22Rv1 (cell line): Measurements from ENCODE around the gene CTNND2.

Experiments used
- H3K27ac ChIP-seq: fragments of 450-650 bp; 2 replicates; pipeline ENCODE4 v1.5.1; 2017
- ZFX ChIP-seq: fragments of 450-650 bp; IDR thresholded peaks from 2 replicates; pipeline ENCODE4 v1.6.1; 2017; ENCODE audit warnings: antibody characterized with exemption, borderline replicate concordance
- TF ChIP-seq, protein P1 (sequence below): fragments of 450-650 bp; IDR thresholded peaks from 2 replicates; pipeline ENCODE4 v1.5.1; 2017; ENCODE audit warnings: mild to moderate bottlenecking

Gene CTNND2

DNA sequence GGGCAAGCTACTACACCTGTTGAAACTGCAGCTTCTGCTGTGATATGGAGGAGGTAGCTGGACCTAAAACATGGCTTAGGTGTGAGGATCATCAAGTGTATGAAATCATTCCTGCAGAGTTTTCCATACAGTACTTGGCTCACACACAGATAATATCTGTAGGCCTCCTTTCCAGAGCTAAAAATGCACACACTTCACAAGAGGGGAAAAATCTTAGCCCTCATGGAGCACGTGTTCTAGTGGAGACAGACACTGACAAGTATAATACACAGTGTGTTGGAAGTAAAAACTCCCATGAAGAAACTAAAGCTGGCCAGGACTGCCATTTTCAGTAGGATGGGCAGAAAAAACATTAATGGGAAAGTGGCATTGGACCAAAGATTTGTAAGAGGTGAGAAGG is 216.7 kb downstream of the CTNND2 start:
- no peak overlapping the region for H3K27ac ChIP-seq
- TF ChIP-seq, protein P1, sequence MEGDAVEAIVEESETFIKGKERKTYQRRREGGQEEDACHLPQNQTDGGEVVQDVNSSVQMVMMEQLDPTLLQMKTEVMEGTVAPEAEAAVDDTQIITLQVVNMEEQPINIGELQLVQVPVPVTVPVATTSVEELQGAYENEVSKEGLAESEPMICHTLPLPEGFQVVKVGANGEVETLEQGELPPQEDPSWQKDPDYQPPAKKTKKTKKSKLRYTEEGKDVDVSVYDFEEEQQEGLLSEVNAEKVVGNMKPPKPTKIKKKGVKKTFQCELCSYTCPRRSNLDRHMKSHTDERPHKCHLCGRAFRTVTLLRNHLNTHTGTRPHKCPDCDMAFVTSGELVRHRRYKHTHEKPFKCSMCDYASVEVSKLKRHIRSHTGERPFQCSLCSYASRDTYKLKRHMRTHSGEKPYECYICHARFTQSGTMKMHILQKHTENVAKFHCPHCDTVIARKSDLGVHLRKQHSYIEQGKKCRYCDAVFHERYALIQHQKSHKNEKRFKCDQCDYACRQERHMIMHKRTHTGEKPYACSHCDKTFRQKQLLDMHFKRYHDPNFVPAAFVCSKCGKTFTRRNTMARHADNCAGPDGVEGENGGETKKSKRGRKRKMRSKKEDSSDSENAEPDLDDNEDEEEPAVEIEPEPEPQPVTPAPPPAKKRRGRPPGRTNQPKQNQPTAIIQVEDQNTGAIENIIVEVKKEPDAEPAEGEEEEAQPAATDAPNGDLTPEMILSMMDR = no peak

DNA sequence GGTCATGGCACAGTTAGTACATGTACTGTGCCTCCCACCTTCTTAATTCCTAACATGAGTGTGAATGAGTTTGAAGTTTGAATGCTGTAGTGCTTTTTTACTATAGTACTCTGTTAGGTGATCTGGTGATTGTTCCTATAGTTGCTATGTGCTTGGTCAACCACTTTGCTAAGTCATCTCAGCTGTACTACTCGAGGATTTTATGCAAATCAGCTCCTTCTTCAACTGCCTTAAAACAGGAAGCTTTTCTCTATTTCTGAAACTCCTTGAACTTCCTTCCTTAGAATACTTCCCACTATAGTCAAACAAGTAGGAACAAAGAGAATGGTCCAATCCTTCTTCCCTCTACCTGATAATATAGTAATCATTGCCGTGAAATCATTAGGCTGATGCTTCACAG is 219.6 kb downstream of the CTNND2 start:
- H3K27ac ChIP-seq = no peak overlapping the region
- no peak for TF ChIP-seq ZFX
- TF ChIP-seq, protein P1 = no peak

DNA sequence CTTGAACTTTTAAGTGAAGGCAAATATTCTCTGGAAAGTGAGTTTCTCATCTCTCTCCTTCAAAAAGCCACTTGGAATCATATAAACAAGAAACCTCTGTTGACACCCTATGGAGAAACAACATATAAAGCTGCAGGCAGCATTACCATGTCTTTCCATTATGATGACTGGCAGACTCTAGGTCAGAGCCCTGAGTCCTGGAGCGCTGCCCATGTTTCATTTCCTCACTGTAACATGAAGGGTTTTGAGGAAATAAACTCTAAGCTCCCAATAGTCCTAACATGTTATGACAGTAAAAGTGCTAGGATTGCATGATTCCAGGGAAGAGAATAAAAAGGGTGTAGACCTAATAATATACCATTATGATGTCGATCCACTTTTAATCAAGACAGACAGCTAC is 220.6 kb downstream of the CTNND2 start:
- TF ChIP-seq, protein P1 = no peak
- TF ChIP-seq ZFX = no peak
- H3K27ac ChIP-seq = no peak overlapping the region

DNA sequence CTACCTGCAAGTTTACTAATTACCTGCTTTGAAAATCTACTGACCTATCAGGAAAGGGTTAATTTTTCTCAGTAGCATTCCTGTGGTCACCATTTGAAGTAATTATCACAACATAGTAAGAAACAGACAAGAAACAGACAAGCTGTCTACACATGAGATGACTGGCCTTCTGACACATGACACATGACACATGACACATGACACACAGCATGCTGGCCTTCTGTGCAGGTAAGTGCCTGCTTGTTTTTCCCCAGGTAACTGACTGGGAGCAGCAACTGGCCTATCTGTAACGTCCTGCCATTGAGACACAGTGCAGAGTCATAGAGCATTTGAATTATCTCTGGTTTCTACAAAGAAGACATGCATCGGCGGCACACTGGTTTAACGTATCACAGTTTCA is 222.4 kb downstream of the CTNND2 start:
- H3K27ac ChIP-seq = no peak overlapping the region
- no peak for TF ChIP-seq ZFX
- TF ChIP-seq, protein P1 = no peak

DNA sequence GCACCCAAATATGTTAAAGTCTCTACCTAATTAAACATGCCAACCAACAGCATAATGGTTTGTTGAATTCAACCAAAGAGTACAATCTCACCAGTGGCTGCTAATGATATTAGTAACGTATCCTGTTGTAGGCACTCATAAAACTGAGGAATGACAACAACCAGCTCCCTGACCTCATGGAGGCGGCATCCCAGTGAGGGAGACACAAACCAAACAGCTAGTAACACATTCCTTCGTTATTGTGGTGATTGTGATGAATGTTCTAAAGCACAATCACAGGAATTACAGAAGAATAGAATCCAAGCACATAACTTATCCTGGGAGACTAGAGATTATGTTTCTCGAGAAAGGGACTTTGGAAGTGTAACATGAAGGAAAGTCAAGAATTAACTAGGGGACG is 224.6 kb downstream of the CTNND2 start:
- no peak overlapping the region for H3K27ac ChIP-seq
- no peak for TF ChIP-seq ZFX
- TF ChIP-seq, protein P1 = no peak

DNA sequence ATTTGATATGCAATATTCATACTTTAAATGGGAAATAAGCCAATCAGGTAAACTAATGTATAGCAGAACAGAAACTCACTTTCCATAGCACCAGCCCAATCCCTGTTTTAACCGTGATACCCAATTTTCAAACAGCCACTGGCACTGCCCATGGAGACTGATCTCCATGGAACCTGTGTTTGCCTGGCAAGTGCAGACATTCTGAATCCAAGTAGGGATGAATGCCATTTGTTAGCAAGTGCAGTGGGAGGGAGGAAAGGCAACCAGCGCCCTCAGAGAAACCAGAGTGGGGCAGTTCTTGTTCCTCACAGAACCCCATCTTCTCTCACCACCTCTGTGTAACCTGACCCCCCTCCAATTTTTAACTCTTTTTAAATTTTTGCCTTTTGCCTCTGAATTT is 229.1 kb downstream of the CTNND2 start:
- TF ChIP-seq ZFX = no peak
- TF ChIP-seq, protein P1 = no peak
- H3K27ac ChIP-seq = no peak overlapping the region

DNA sequence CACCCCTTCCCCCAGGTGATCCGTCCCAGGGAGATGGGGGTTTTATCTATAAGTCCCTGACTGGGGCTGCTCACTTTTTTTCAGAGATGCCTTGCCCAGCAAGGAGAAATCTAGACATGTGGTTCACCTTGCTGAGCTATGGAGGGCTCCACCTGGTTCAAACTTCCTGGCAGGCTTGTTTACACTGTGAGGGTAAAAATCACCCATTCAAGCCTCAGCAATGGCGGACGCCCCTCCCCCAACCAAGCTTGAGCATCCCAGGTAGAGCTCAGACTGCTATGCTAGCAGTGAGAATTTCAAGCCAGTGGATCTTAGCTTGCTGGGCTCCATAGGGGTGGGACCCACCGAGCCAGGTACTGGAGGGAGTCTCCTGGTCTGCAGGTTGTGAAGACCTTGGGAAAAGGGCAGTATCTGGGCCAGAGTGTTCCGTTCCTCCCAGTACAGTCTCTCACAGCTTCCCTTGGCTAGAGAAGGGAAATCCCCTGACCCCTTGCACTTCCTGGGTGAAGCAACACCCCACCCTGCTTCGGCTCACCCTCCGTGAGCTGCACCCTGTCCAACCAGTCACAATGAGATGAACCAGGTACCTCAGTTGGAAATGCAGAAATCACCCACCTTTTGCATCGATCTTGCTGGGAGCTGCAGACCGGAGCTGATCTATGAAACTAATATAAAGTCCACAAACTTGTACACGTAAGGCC is 231.7 kb downstream of the CTNND2 start:
- H3K27ac ChIP-seq = no peak overlapping the region
- TF ChIP-seq, protein P1 = no peak
- TF ChIP-seq ZFX = no peak
